ENCODE data around the gene MRAS.
"Not testable (repeated sequence)": the region's sequence is repeated elsewhere in the genome, so short reads cannot be mapped to it uniquely, and the experiment has no call there.

The MRAS gene

DNA sequence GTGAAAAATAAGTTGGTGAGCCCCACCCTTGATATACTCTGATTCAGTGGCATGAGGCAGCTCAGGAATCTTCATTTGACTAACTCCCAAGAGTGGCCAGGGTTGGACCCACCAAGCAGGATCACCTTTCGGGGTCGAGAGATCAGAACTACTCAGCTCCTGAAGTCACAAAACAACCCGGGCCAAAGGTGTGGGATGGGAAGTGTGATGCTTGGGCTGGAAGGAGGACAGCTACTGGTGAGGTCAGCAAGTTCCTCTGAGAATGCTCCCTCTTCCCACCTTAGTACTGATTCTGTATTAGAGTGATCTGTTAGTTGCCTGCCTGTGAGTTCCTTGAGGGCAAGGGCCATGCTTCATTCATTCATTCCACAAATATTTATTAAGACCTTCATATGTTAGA, 101.1 kb downstream of the MRAS start:
- no peak for DNase-seq

DNA sequence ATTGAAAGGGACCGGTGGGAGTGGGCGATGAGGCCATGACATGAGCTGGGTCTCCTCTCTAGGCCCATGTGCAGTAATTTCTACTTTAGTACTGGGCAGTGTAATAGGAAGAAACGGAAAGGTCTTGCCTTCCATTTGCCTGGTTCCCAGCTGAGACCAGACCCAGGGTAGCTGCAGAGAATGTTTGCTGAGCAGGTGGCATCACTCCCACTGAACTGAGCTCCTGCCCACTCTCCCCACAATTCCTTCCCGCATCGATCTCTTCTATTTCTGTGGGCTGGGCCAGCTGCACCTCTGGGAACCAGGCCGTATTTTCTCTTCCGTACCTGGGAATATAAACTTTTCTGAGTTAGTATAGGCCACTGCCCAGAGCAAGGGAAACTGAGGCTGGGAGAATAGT, 101.8 kb downstream of the MRAS start:
- no peak for DNase-seq

DNA sequence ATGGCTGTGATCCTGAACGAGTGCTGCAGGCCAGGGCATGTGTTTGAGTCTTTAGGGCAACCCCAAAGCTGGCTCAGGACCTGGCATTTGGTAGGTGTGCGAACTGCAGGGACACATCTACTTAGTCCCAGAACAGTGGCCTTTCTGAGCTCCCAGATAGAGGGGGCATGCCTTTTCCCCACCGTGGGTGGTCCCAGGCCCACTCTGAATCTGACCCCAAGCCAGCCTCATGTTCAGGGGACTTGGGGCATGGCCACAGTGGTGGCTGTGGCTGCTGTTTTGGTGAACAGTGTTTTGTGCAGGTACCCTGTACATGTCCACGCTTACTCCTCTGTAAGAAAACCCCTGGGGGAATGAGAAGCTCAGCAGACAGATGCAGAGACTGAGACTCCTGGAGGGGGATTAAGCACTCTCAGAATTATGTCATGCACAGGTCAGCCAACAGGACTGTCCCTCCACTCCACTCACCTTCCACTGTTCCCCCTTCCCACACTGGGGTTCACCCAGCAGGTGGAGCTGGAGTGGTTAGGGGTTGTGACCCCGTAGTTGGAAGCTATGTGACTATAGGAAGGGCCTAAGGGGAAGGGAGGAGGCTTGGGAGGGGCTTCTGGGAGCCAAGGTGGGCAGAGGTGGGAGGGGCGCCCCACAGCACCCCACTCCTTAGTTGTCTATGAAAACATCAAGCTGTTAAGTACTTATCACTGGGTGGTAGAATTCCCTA, 102.5 kb downstream of the MRAS start:
- no peak for DNase-seq

DNA sequence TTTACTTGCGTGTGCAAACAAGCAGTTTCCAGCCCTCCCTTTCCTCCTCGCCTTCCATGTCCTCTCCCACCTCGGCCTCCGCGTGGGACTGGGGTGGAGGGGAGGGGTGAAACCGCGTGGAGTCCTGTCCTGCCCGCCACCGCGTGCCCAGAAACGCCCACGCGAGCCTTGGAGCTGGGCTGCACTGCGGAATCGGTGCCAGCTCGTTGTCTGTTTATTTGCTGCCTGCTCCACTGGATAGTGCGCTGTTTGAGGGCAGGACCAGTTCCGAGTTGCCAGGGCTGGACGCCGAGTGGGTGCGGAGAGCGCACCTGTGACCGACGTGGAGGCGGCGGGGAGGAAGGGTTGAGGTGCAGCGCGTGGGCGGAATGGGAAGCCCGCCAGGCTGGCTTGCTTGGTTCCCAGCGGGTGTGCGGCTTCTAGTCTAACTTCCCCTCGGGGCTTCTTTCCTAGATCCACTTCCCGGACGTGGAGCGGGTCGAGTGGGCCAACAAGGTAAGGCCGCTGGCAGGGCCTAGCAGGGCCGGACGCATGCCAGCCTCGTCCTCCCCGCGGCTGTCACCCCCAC, 103.3 kb downstream of the MRAS start:
- no peak for DNase-seq

DNA sequence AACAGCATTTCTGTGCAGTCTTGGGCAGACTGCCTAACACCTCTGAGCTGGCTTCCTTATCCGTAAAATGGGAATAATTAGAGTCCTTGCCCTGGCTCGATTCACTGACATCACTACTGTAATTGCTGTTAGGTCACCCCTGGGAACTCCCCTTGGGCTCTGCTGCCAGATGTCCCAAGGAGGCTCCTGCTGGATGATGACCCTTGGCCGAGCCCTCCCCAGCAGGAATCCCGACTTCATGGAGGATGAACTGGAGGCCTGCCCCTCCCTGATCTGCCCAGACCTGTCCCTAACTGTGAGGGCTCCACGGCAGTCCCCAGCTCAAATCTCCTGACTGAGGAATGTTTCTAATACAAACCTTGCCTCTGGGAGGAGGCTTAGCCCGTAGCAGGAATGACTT, 104.1 kb downstream of the MRAS start:
- DNase-seq: no peak

DNA sequence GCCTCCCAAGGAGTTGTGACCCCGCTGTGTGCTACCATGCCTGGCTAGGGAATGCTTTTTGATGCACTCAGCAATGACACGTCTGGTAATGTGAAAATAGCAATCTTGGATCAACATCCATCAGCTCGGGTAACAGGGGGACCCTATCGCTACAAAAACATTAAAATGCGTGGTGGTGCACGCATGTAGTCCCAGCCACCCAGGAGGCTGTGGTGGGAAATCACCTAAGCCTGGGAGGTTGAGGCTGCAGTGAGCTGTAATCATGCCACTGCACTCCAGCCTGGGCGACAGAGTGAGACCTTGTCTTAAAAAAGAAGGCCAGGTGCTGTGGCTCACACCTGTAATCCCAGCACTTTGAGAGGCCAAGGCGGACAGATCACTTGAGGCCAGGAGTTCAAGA, 105.6 kb downstream of the MRAS start:
- DNase-seq: not testable (repeated sequence)

All from suppressor macrophage (primary cell).